ENCODE data around the gene TMA7B.

- TF ChIP-seq CTCF (IDR thresholded peaks at IDR 0.05) (no peak), POLR2AphosphoS5 (IDR thresholded peaks at IDR 0.05) (no peak), POLR2A (IDR thresholded peaks at IDR 0.05) (no peak)
Observed at GRCh38 chr22:39920134-39920743, 40.0 kb upstream of the TMA7B start.
